Fibroblast of villous mesenchyme (primary cell): Measurements from ENCODE around the gene VWA7. TPM values are rescaled to one million over a fixed set of nuclear protein-coding genes. Genes with fewer than 3 reads are reported as not detected.
"Not testable (repeated sequence)": the region's sequence is repeated elsewhere in the genome, so short reads cannot be mapped to it uniquely, and the experiment has no call there.

Source experiments
- DNase-seq: peaks from one replicate; pipeline ENCODE4 v3.0.0-alpha.2; 2010; ENCODE audit warnings: low read depth
- H3K4me3 ChIP-seq: 2 replicates; pipeline ENCODE4 v1.5.1; 2011; ENCODE audit warnings: low read depth, mild to moderate bottlenecking, low read length
- total RNA-seq: library from RNA; depleted of rRNA; stranded (reverse); fragments of >200 nt; gene quantifications from 2 replicates; pipeline ENCODE4 v1.2.3, GENCODE V29; 2012
- TF ChIP-seq, protein P1 (sequence below): IDR thresholded peaks from 2 replicates; pipeline ENCODE4 v1.5.1; 2012; ENCODE audit warnings: low read depth, mild to moderate bottlenecking, low read length; ENCODE audit not compliant: insufficient read depth

VWA7 gene
- total RNA-seq, 1 donor, result under 0.01 TPM

DNA sequence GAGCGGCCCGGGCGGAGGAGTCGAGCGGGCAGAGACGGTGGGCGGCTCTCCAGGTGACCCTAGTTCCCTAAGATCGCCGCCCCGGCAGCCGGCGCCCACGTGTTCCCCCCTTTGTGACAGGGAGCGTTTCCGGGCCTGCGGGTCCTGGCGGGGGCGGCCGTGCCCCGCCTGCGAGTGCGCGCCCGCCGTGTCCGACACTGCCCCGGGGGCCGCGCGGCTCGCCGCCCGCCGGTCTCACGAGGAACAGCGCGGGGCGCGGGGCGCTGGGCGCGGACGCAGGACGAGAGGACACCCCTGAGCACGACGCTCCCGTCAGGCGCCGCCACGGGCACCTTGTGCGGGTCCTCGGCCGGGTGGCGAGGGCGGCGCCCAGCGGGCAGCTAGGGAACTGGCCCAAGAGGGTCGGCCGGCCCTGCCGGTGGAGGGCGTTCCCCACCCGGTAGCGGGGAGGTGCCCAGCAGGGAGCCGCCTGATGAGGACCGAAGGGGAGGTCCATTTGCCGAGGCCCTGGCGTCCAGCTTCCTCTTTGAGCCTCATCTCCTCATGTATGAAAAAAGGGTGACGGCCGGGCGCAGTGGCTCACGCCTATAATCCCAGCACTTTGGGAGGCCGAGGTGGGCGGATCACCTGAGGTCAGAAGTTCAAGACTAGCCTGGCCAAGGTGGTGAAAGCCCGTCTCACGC, 18.6 kb upstream of the VWA7 start, which contains the start of gene VARS1:
VARS1 (minus strand) TSS at position 137 of the 683 bp plus-strand sequence. CDS start 535 bp downstream, outside the sequence.
- H3K4me3 ChIP-seq, result peak within 1 kb of the TSS; percentile 94
- peak; percentile 92 for DNase-seq
- TF ChIP-seq, protein P1, sequence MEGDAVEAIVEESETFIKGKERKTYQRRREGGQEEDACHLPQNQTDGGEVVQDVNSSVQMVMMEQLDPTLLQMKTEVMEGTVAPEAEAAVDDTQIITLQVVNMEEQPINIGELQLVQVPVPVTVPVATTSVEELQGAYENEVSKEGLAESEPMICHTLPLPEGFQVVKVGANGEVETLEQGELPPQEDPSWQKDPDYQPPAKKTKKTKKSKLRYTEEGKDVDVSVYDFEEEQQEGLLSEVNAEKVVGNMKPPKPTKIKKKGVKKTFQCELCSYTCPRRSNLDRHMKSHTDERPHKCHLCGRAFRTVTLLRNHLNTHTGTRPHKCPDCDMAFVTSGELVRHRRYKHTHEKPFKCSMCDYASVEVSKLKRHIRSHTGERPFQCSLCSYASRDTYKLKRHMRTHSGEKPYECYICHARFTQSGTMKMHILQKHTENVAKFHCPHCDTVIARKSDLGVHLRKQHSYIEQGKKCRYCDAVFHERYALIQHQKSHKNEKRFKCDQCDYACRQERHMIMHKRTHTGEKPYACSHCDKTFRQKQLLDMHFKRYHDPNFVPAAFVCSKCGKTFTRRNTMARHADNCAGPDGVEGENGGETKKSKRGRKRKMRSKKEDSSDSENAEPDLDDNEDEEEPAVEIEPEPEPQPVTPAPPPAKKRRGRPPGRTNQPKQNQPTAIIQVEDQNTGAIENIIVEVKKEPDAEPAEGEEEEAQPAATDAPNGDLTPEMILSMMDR, result peak; percentile 75

DNA sequence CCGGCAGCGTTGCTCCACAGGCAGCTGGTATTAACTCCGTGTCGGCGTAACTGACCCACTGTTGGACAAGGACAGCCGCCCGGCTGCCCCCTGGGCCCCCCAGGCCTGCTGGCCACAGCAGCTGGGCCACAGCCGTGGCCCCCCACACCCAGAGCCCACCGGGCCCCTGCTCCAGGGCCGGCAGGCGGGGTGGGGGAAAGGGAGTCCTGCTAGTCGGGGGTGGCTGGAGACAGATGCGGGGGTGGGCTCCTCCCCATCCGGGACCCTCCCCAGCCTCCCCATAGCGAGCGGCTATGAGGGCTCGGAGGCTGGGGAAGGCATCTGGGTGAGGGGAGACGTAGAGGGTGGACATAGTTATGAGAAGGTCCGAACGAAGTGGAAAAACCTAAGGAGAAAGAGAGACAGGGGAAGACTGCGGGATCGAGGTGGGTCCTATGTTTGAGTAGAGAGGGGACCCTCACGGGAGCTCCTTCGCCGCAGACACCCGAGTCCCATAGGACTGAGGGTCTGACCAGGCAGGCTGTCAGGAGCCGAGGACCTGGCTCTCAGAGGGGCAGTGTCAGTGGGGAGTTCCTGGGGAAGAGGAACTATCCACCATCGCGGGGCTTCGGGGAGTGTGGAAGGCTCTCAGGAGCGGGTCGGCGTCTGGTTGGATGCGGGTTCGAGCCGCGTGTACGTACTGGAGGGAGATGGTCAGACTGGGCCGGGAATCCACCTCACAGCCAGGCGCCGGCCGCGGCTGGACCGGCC, 17.9 kb upstream of the VWA7 start:
- no peak for DNase-seq
- TF ChIP-seq, protein P1, result no peak
- peak overlapping the region; percentile 94 for H3K4me3 ChIP-seq

DNA sequence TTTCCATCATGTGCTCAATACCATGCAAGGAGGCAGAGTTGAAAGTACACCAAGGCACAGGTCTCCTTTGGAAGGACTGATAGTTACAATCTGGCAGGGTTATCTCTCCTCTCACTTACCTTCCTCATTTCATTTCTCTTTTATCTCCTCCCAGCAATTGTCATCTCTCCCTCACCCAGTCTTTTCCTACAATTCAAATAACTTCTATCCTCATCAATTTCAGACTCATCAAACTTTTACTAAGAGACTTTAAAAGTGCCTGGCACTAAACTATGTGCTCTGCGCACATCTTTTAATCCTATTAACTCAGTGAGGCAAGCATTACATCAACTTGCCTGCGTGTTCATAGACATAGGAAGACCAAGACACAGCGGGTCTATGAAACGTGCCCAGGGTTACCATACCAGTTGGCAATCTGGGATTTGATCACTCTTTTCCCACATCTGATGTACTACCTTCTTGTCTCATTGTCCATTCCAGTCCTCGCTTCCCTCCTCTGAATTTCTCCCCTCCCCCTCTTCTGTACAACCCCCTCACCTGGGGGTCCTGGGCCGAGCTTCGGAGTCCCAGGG, 17.3 kb upstream of the VWA7 start:
- TF ChIP-seq, protein P1, result no peak
- peak; percentile 61 for DNase-seq
- H3K4me3 ChIP-seq, result peak overlapping the region; percentile 94

DNA sequence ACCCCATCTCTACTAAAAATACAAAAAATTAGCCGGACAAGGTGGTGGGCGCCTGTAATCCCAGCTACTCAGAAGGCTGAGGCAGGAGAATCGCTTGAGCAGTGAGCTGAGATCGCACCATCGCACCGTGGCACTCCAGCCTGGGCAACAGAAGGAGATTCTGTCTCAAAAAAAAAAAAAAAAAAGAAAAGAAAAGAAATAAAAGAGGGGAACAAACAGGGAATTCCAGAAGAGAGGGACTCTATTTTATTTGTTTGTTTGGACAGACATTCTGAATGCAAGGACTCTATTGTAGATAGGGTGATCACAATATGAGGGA, 16.8 kb upstream of the VWA7 start:
- not testable (repeated sequence) for DNase-seq
- peak overlapping the region; percentile 94 for H3K4me3 ChIP-seq

DNA sequence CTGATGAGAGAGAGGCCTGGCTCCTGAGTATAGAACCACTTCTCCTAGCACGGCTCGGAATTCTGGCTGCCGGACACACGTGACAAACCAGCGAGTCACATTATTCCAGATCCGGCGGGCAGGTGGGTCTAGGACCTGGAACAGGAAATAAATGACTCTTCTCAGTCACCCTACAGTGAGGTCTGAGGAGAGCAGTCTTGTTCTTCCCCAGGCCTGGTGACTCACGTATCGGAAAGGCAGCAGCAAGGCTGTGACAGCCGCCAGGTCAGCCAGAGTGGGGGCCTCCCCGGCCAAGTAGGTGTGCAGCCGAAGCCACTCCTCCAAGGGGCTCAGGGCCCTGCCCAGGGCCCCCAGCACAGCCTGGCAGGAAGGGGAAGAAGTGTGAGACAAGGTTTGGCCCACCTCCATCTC, 15.6 kb upstream of the VWA7 start:
- TF ChIP-seq, protein P1, result no peak
- peak; percentile 13 for DNase-seq
- no peak overlapping the region for H3K4me3 ChIP-seq

DNA sequence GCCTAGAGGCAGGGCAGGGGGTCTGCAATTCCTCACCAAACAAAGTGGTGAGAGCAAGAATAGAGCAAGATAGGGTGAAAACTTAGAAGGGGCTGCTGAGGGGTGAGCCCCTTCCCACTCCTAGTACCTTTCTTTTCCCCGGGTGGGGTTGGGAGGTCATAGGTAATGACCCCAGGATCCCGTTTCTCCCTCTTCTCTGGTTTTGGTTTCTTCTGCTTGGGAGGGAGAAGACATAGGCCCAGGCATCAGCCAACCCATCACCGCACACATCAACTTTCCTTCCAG, 14.9 kb upstream of the VWA7 start:
- TF ChIP-seq, protein P1, result no peak
- no peak for DNase-seq
- no peak overlapping the region for H3K4me3 ChIP-seq

DNA sequence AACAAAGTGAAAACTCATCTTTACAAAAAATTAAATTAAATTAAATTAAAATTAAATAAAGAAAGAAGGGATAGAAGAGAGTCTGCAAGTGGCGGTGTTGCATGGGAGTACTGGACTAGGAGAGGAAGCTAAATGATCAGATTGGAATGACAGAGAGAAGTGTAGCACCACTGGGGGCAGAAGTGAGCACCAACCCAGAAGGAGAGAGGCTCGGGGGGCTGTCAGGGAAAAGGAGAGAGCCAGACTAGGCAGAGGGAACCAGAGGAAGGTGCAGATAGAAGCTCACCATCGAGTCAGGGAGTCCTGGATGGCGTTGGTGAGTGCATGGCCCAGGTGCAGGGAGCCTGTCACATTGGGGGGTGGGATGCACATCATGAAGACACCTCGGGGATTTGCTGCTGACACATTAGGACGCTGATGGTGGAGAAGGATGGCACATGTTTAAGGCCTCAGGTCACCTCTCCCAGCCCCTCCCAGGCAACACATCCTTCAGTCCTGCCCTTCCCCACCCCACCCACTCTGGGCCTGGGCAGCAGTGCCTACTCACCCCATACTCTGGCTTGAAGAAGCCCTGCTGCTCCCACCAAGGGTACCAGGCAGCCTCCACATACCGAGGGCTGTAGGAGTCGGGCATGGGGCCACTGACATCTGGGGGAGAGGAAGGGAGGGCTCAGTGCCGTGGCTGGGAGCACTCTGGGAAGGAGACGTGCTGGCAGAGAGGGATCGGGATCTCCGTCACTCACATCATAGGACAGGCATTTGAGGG, 14.4 kb upstream of the VWA7 start:
- DNase-seq, result peak; percentile 40
- TF ChIP-seq, protein P1, result peak; percentile 74
- H3K4me3 ChIP-seq, result no peak overlapping the region
